Measurements from ENCODE around the gene CCDC160. TPM values are rescaled to one million over a fixed set of nuclear protein-coding genes. Genes with fewer than 3 reads are reported as not detected.

CCDC160 gene
- total RNA-seq, 6 experiments from 2014 or later = not detected

DNA sequence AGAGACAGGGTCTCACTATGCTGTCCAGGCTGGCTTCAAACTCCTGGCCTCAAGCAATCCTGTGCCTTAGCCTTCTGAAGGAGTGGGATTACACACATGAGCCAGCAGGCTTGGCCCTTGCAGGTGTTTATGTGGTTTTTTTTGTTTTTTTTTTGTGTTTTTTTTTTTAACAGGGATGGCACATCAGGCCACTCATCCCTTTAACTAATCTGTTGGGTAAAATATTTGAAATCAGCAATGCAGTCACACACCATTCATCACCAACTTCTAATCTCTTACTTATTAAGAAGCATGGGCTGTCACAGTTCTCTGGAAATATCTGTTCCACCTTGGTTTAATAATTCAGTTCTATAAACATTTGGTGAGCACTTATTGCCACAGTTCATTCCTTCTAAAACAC lies 12.3 kb downstream of the CCDC160 start:
- TF ChIP-seq POLR2A (IDR thresholded peaks at IDR 0.05) = no peak
- TF ChIP-seq, protein P1, sequence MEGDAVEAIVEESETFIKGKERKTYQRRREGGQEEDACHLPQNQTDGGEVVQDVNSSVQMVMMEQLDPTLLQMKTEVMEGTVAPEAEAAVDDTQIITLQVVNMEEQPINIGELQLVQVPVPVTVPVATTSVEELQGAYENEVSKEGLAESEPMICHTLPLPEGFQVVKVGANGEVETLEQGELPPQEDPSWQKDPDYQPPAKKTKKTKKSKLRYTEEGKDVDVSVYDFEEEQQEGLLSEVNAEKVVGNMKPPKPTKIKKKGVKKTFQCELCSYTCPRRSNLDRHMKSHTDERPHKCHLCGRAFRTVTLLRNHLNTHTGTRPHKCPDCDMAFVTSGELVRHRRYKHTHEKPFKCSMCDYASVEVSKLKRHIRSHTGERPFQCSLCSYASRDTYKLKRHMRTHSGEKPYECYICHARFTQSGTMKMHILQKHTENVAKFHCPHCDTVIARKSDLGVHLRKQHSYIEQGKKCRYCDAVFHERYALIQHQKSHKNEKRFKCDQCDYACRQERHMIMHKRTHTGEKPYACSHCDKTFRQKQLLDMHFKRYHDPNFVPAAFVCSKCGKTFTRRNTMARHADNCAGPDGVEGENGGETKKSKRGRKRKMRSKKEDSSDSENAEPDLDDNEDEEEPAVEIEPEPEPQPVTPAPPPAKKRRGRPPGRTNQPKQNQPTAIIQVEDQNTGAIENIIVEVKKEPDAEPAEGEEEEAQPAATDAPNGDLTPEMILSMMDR (IDR thresholded peaks at IDR 0.05) = no peak
- H3K9me3 ChIP-seq = no peaks in the 10 kb centered on the region
- H3K36me3 ChIP-seq = no peaks in the 10 kb centered on the region
- H3K27me3 ChIP-seq = no peaks in the 10 kb centered on the region
- DNase-seq = no peak
- H3K4me1 ChIP-seq = no peaks in the 10 kb centered on the region
- no peak overlapping the region for H3K27ac ChIP-seq
- H3K4me3 ChIP-seq = no peak overlapping the region
- intact Hi-C loops (cut with DNase I) = no loop called here
- ATAC-seq = no peak

DNA sequence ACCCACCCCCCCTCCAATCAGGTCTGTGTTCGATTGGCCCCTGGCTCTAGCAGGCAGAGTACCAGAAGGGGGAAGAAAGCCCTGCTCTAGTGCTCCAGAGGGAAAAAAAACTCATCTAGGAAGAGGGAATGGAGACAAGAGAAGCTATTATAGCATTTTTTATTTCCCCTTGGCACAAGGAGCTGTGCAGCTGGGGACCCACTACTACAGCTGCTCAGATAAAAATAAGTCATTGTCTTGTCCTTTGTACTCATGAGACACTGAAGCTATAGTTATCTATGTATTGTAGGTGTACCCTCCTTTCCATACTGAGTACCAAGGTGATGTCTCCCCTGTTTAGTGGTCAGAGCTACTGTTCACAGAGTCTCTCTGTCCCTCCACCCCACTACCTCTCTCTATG lies 14.3 kb downstream of the CCDC160 start:
- TF ChIP-seq POLR2A (IDR thresholded peaks at IDR 0.05) = no peak
- TF ChIP-seq, protein P1 (IDR thresholded peaks at IDR 0.05) = no peak
- H3K4me3 ChIP-seq = no peak overlapping the region
- no peak for DNase-seq
- no peak for ATAC-seq
- no peaks in the 10 kb centered on the region for H3K27me3 ChIP-seq
- no peaks in the 10 kb centered on the region for H3K9me3 ChIP-seq
- WGBS (ENCODE audit: insufficient coverage, low coverage, low lambda C conversion rate, missing lambda C conversion rate) = 0% methylated on average over 1 of the region's 1 CpG
- intact Hi-C loops (cut with DNase I) = no loop called here
- H3K36me3 ChIP-seq = no peaks in the 10 kb centered on the region
- no peak overlapping the region for H3K27ac ChIP-seq
- no peaks in the 10 kb centered on the region for H3K4me1 ChIP-seq

DNA sequence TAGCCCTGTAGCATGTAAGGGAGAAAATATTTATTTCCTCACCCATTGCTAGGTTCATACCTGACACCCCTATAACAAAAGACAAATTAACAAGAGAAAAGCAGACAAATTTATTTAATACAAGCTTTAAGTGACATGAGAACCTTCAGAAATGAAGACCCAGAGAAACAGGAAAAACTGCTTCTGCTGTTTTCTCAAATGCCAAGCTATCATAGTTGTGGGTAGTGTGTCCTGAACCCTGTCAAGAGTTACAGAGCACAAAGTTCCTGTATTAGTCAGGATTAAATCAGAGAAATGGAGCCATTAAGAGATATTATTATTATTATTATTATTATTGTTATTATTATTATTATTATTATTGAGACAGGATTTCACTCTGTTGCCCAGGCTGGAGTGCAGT lies 17.5 kb downstream of the CCDC160 start:
- H3K27me3 ChIP-seq = no peaks in the 10 kb centered on the region
- DNase-seq (no peak), ATAC-seq (no peak)
- no peak overlapping the region for H3K27ac ChIP-seq
- H3K4me3 ChIP-seq = no peak overlapping the region
- H3K9me3 ChIP-seq = no peaks in the 10 kb centered on the region
- H3K4me1 ChIP-seq = no peaks in the 10 kb centered on the region
- no peaks in the 10 kb centered on the region for H3K36me3 ChIP-seq
- intact Hi-C loops (cut with DNase I) = no loop called here
- TF ChIP-seq POLR2A (IDR thresholded peaks at IDR 0.05) = no peak
- TF ChIP-seq, protein P1 (IDR thresholded peaks at IDR 0.05) = no peak

DNA sequence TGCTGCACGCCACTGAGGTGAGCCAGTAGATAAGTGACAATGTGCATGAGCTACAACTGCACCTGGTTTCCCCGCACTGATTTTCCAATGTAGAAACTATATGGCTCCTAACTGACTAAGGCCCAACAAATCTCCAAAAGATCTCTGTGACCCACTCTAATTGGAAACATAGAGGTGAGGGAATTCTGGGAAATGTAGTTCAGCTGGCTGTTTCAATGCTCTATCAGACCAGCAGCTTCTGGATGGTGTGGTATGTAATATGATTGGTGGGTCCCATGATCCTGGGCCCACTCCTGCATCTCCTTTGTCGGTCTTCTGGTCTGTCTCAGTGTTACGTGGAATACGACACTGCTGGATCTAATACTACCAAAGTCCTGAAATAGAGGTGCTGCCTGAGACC lies 18.6 kb downstream of the CCDC160 start:
- H3K36me3 ChIP-seq = no peaks in the 10 kb centered on the region
- 83% methylated on average over 1 of the region's 5 CpGs for WGBS (ENCODE audit: insufficient coverage, low coverage, low lambda C conversion rate, missing lambda C conversion rate)
- DNase-seq (no peak), ATAC-seq (no peak)
- H3K9me3 ChIP-seq = no peaks in the 10 kb centered on the region
- TF ChIP-seq POLR2A (IDR thresholded peaks at IDR 0.05) = no peak
- TF ChIP-seq, protein P1 (IDR thresholded peaks at IDR 0.05) = no peak
- H3K4me1 ChIP-seq = no peaks in the 10 kb centered on the region
- H3K4me3 ChIP-seq = no peak overlapping the region
- intact Hi-C loops (cut with DNase I) = no loop called here
- H3K27me3 ChIP-seq = no peaks in the 10 kb centered on the region
- no peak overlapping the region for H3K27ac ChIP-seq

DNA sequence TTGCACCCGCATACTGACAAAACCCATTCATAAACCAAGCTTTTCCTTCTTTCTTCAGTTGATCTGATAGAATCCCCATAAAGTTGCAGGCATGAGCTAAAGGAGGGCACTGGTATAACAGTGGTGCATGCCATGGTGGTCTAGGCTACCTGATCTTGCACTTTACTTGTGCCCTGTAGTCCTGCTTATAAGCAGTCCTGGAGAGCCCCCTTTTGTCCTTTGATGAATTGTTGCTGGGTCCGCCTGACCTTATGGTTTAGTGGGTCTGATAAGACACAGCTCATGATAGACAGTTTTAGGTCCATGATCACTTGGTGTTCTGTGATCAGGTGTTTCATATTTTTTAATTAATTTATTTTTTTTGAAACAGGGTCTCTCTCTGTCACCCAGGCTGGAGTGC lies 19.7 kb downstream of the CCDC160 start:
- intact Hi-C loops (cut with DNase I) = no loop called here
- 58% methylated on average over 2 of the region's 2 CpGs for WGBS (ENCODE audit: insufficient coverage, low coverage, low lambda C conversion rate, missing lambda C conversion rate)
- Histone ChIP-seq H3K27me3 (no peaks in the 10 kb centered on the region), H3K9me3 (no peaks in the 10 kb centered on the region), H3K4me3 (no peak overlapping the region), H3K27ac (no peak overlapping the region), H3K4me1 (no peaks in the 10 kb centered on the region), H3K36me3 (no peaks in the 10 kb centered on the region)
- TF ChIP-seq, protein P1 (IDR thresholded peaks at IDR 0.05) = no peak
- no peak for TF ChIP-seq POLR2A (IDR thresholded peaks at IDR 0.05)
- ATAC-seq (no peak), DNase-seq (no peak)
